Articular chondrocyte of knee joint (primary cell): ENCODE data around the gene ETS1. TPM values are rescaled to one million over a fixed set of nuclear protein-coding genes. Genes with fewer than 3 reads are reported as not detected.

Source experiments
- small RNA-seq: library from RNA; depleted of rRNA; stranded (forward); fragments of <200 nt; gene quantifications from one replicate; pipeline ENCODE3, GENCODE V24; 2012
- total RNA-seq: library from RNA; depleted of rRNA; stranded (reverse); fragments of >200 nt; gene quantifications from 2 replicates; pipeline ENCODE4 v1.2.3, GENCODE V29; 2012

Gene ETS1, protein sequence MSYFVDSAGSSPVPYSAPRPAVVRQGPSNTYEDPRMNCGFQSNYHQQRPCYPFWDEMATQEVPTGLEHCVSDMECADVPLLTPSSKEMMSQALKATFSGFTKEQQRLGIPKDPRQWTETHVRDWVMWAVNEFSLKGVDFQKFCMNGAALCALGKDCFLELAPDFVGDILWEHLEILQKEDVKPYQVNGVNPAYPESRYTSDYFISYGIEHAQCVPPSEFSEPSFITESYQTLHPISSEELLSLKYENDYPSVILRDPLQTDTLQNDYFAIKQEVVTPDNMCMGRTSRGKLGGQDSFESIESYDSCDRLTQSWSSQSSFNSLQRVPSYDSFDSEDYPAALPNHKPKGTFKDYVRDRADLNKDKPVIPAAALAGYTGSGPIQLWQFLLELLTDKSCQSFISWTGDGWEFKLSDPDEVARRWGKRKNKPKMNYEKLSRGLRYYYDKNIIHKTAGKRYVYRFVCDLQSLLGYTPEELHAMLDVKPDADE
- 48.8 and 61.7 TPM in 2 replicates for total RNA-seq

GRCh38 chr11:128587415-128587814 is at the start of gene ETS1:
Gene ETS1, minus strand, starts transcription at chr11:128587558. Its CDS starts 14,428 bp downstream, at chr11:128573130.

Small RNAs within 50 kb of the gene (small RNA-seq; reads per million reads assigned to genes)
- not detected for gene MIR6090

Other genes starting within 250 kb of the ETS1 start
- 16.3 and 16.7 TPM in 2 replicates for gene FLI1, start 106.5 kb upstream of the ETS1 start, total RNA-seq